Measurements from ENCODE around the gene KDM7A. TPM values are rescaled to one million over a fixed set of nuclear protein-coding genes. Genes with fewer than 3 reads are reported as not detected.

Gene KDM7A
- total RNA-seq, 1 experiment from 2014 or later: 11.7 TPM

DNA sequence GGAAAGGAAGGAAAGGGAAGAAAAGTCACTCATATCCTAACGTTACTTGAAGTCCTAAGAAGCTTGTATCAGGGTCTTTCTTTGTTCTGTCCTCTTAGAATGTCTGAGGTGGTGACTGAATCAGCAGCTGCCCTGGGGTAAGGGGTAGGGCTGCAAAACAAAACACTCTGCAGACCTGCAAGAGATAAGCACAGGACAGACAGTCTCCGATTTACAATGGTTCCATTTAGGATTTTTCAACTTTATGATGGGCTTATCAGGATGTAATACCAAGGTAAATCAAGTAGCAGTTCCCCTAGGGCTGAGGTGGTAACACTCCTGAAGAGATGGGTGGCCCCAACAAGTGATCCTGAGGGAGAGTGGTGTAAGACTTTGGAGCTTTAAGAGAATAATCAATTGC lies 16.5 kb downstream of the KDM7A start:
- no peak overlapping the region for H3K27ac ChIP-seq (ENCODE audit: low read depth, low read length, poor library complexity, severe bottlenecking)
- POLR2A ChIA-PET (ENCODE audit: low non-redundant PET): no interaction called here
- DNase-seq (ENCODE audit: low spot score): no peak
- no peaks in the 10 kb centered on the region for H3K36me3 ChIP-seq (ENCODE audit: insufficient read depth, low read length, poor library complexity, severe bottlenecking)
- BruUV-seq (replicated peaks): no TSS peak
- H3K4me3 ChIP-seq (ENCODE audit: low read depth, low read length, poor library complexity, severe bottlenecking): no peak overlapping the region
- CTCF ChIA-PET: interaction anchor here (0.7 kb wide), 1 partner anchor 8 kb away, joined by 4 read pairs; no protein-coding TSS in a partner anchor
- no peaks in the 10 kb centered on the region for H3K27me3 ChIP-seq (replicated peaks; ENCODE audit: insufficient read depth, low read depth, low read length, poor library complexity)
- H3K4me1 ChIP-seq (ENCODE audit: insufficient read depth, low read length, poor library complexity, severe bottlenecking): no peaks in the 10 kb centered on the region
- H3K9me3 ChIP-seq (ENCODE audit: low read depth, low read length, poor library complexity, severe bottlenecking): no peaks in the 10 kb centered on the region
- intact Hi-C loops (cut with micrococcal nuclease; ENCODE audit: unreplicated experiment): no loop called here
- TF ChIP-seq, protein P1, sequence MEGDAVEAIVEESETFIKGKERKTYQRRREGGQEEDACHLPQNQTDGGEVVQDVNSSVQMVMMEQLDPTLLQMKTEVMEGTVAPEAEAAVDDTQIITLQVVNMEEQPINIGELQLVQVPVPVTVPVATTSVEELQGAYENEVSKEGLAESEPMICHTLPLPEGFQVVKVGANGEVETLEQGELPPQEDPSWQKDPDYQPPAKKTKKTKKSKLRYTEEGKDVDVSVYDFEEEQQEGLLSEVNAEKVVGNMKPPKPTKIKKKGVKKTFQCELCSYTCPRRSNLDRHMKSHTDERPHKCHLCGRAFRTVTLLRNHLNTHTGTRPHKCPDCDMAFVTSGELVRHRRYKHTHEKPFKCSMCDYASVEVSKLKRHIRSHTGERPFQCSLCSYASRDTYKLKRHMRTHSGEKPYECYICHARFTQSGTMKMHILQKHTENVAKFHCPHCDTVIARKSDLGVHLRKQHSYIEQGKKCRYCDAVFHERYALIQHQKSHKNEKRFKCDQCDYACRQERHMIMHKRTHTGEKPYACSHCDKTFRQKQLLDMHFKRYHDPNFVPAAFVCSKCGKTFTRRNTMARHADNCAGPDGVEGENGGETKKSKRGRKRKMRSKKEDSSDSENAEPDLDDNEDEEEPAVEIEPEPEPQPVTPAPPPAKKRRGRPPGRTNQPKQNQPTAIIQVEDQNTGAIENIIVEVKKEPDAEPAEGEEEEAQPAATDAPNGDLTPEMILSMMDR (conservative IDR thresholded peaks at IDR 0.05; ENCODE audit: low read depth, low read length): no peak
- TF ChIP-seq EZH2 (IDR thresholded peaks at IDR 0.05; ENCODE audit: borderline replicate concordance, low read depth, low read length, poor library complexity, severe bottlenecking): no peak

DNA sequence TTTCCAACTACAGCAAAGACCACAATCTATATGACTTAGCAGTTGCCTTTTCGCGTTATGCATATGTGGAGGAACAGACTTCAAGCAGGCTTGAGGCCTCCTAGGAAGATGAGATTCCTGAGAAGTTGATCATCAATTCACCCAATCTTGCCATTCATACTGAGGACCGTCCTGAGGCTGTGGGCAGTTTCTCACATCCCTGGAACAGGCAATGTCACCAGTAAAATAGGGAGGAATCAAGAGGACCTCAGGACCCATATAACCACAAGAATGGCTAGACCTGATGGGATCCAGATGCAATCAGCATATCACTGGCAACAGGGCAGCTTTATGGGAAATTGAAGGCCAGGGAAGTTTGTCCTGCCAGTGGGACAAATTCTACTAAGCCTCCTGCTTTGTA lies 17.3 kb downstream of the KDM7A start:
- Histone ChIP-seq H3K4me1 (ENCODE audit: insufficient read depth, low read length, poor library complexity, severe bottlenecking) (no peaks in the 10 kb centered on the region), H3K27me3 (replicated peaks; ENCODE audit: insufficient read depth, low read depth, low read length, poor library complexity) (no peaks in the 10 kb centered on the region), H3K27ac (ENCODE audit: low read depth, low read length, poor library complexity, severe bottlenecking) (no peak overlapping the region), H3K36me3 (ENCODE audit: insufficient read depth, low read length, poor library complexity, severe bottlenecking) (no peaks in the 10 kb centered on the region), H3K9me3 (ENCODE audit: low read depth, low read length, poor library complexity, severe bottlenecking) (no peaks in the 10 kb centered on the region), H3K4me3 (ENCODE audit: low read depth, low read length, poor library complexity, severe bottlenecking) (no peak overlapping the region)
- intact Hi-C loops (cut with micrococcal nuclease; ENCODE audit: unreplicated experiment): no loop called here
- no peak for DNase-seq (ENCODE audit: low spot score)
- POLR2A ChIA-PET (ENCODE audit: low non-redundant PET): no interaction called here
- no peak for TF ChIP-seq EZH2 (IDR thresholded peaks at IDR 0.05; ENCODE audit: borderline replicate concordance, low read depth, low read length, poor library complexity, severe bottlenecking)
- TF ChIP-seq, protein P1 (conservative IDR thresholded peaks at IDR 0.05; ENCODE audit: low read depth, low read length): no peak
- BruUV-seq (replicated peaks): no TSS peak
- CTCF ChIA-PET: no interaction called here

DNA sequence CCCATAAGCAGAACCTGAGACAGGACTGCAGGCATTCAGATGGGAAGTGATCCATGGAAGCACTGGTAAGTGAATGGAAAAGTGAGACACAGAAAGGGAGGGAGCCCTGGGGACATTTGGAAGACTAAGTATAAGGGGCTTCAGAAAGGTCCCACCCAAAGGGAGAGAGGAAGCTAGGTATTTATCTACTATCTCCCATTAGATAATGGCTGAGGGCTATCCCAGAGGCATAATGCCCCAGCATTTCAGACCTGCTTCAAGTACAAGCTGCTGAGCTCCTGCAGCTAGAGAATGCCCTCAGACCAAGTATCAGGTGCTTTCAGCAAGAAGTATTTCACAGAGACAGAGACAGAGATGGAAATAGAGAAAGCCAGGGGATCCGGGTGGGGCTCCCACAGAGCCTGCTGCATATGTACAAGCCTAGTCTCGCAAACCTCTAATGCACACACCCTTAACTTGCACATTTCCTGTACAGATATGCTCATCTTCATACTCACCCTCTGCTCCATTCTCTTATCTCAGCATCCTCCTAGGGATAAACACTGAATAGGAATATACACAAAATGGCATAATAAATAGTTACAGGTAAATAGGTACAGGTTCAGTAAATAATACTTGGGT lies 20.2 kb downstream of the KDM7A start:
- POLR2A ChIA-PET (ENCODE audit: low non-redundant PET): no interaction called here
- no peak for DNase-seq (ENCODE audit: low spot score)
- H3K27ac ChIP-seq (ENCODE audit: low read depth, low read length, poor library complexity, severe bottlenecking): no peak overlapping the region
- no peaks in the 10 kb centered on the region for H3K4me1 ChIP-seq (ENCODE audit: insufficient read depth, low read length, poor library complexity, severe bottlenecking)
- no TSS peak for BruUV-seq (replicated peaks)
- TF ChIP-seq, protein P1 (conservative IDR thresholded peaks at IDR 0.05; ENCODE audit: low read depth, low read length): no peak
- no peak for TF ChIP-seq EZH2 (IDR thresholded peaks at IDR 0.05; ENCODE audit: borderline replicate concordance, low read depth, low read length, poor library complexity, severe bottlenecking)
- H3K9me3 ChIP-seq (ENCODE audit: low read depth, low read length, poor library complexity, severe bottlenecking): no peaks in the 10 kb centered on the region
- intact Hi-C loops (cut with micrococcal nuclease; ENCODE audit: unreplicated experiment): no loop called here
- CTCF ChIA-PET: no interaction called here
- H3K4me3 ChIP-seq (ENCODE audit: low read depth, low read length, poor library complexity, severe bottlenecking): no peak overlapping the region
- H3K36me3 ChIP-seq (ENCODE audit: insufficient read depth, low read length, poor library complexity, severe bottlenecking): no peaks in the 10 kb centered on the region
- H3K27me3 ChIP-seq (replicated peaks; ENCODE audit: insufficient read depth, low read depth, low read length, poor library complexity): no peaks in the 10 kb centered on the region
